ENCODE results near the gene NETO2. TPM values are rescaled to one million over a fixed set of nuclear protein-coding genes. Genes with fewer than 3 reads are reported as not detected.

NETO2 gene
- total and polyA plus RNA-seq, 2 of the 13 experiments (the other 11 are each of a cell fraction or from before 2014, with no cell fraction given), result 8.2 to 13.5 TPM

- no peak for TF ChIP-seq GATAD2A (CRISPR knock-in tag; IDR thresholded peaks at IDR 0.05)
- TF ChIP-seq NFAT5 (CRISPR knock-in tag; IDR thresholded peaks at IDR 0.05), result no peak
- 0 out of 2 replicates have a peak, but pooled peaks have one; percentile 78 for TF ChIP-seq ZNF674 (CRISPR knock-in tag; IDR thresholded peaks at IDR 0.05; ENCODE audit: low read depth)
- no peak for TF ChIP-seq ZNF30 (CRISPR knock-in tag; IDR thresholded peaks at IDR 0.05)
- TF ChIP-seq ETV5 (CRISPR knock-in tag; IDR thresholded peaks at IDR 0.05; ENCODE audit: borderline replicate concordance), result no peak
Observed at GRCh38 chr16:47142821-47143676, 696 bp downstream of the NETO2 start (continued).

- WGBS (ENCODE audit: low lambda C conversion rate), result 1% methylated on average over 8 of the region's 8 CpGs
- H3K4me3 ChIP-seq (replicated peaks in 1 of 3; ENCODE audit: insufficient read depth in 1 of 3, low read depth in 2 of 3, low read length in 3 of 3), result peak overlapping the region; percentile 64 to 75 (median 67)
- no peaks in the 10 kb centered on the region for H3K9me3 ChIP-seq (ENCODE audit: low read length)
- FAIRE-seq (no peak), DNase-seq (ENCODE audit: low spot score) (no peak), ATAC-seq (no peak)
- no peak overlapping the region for H2AFZ ChIP-seq (ENCODE audit: low read length)
- H4K20me1 ChIP-seq (ENCODE audit: insufficient read depth, low read length), result no peaks in the 10 kb centered on the region
- H3K36me3 ChIP-seq (replicated peaks in 1 of 2; ENCODE audit: control insufficient read depth in 1 of 2, insufficient read depth in 2 of 2, low read length in 2 of 2), result no peaks in the 10 kb centered on the region
- peak overlapping the region; percentile 91 for H3K4me2 ChIP-seq (ENCODE audit: low read depth, low read length)
- BruUV-seq (replicated peaks), result no TSS peak
- intact Hi-C loops (cut with micrococcal nuclease; ENCODE audit: unreplicated experiment), result loop anchor here (1.0 to 5.0 kb wide), 7 partner anchors 90 to 1014 kb away; partner anchors contain the start of genes ITFG1 and PHKB
- no peak overlapping the region for H3K27ac ChIP-seq (ENCODE audit: extremely low read length, insufficient read depth, low read length)
- in situ Hi-C loops (cut with HindIII; ENCODE audit: extremely low pct_ligation_motif_present, low pct_unique_long_range_greater_than_20kb), result loop anchor here (5.0 to 10.0 kb wide), 3 partner anchors 105 to 1020 kb away; no protein-coding TSS in a partner anchor
- H3K79me2 ChIP-seq (ENCODE audit: insufficient read depth, low read length), result no peaks in the 10 kb centered on the region
- H3K9ac ChIP-seq (ENCODE audit: insufficient read depth, low read depth, low read length), result peak overlapping the region; percentile 28; the same call in 1 of the 2 replicates
- ChIA-PET CTCF (ENCODE audit: low intra/inter-chr PET ratio, low total read pairs) (interaction anchor here (1.2 to 3.0 kb wide), 8 partner anchors 20 to 1014 kb away, joined by 4 to 24 read pairs (median 13); no protein-coding TSS in a partner anchor), POLR2A (interaction anchor here (1.5 kb wide), 1 partner anchor 169 kb away, joined by 5 read pairs; the partner anchor contains the start of gene DNAJA2)
- H3K27me3 ChIP-seq (ENCODE audit: control insufficient read depth in 1 of 2, insufficient read depth in 2 of 2, low read length in 2 of 2), result peaks cover 1 to 26% of the 10 kb centered on the region in 2 experiments; a peak in 3 of 5 replicates
- peaks cover 21% of the 10 kb centered on the region for H3K4me1 ChIP-seq (ENCODE audit: insufficient read depth, low read length)
- TF ChIP-seq ZNF674 (CRISPR knock-in tag; IDR thresholded peaks at IDR 0.05; ENCODE audit: low read depth), result 0 out of 2 replicates have a peak, but pooled peaks have one; percentile 9
- TF ChIP-seq JARID2 (CRISPR knock-in tag; IDR thresholded peaks at IDR 0.05; ENCODE audit: insufficient replicate concordance), result no peak
- no peak for TF ChIP-seq SP2 (CRISPR knock-in tag; IDR thresholded peaks at IDR 0.05)
- TF ChIP-seq MAF1 (CRISPR knock-in tag; IDR thresholded peaks at IDR 0.05; ENCODE audit: borderline replicate concordance), result no peak
- no peak for TF ChIP-seq ZNF652 (CRISPR knock-in tag; IDR thresholded peaks at IDR 0.05; ENCODE audit: borderline replicate concordance, low read depth)
- no peak for TF ChIP-seq ZNF691 (CRISPR knock-in tag; IDR thresholded peaks at IDR 0.05; ENCODE audit: borderline replicate concordance, low read depth)
- no peak for TF ChIP-seq ELF4 (CRISPR knock-in tag; IDR thresholded peaks at IDR 0.05; ENCODE audit: borderline replicate concordance)
- TF ChIP-seq ZNF891 (CRISPR knock-in tag; IDR thresholded peaks at IDR 0.05), result no peak
- peak; percentile 24; the same call in 1 of the 2 replicates for TF ChIP-seq HDAC1 (CRISPR knock-in tag; IDR thresholded peaks at IDR 0.05)
- no peak for TF ChIP-seq IKZF5 (CRISPR knock-in tag; IDR thresholded peaks at IDR 0.05)
Observed at GRCh38 chr16:47142486-47142820, 1.3 kb downstream of the NETO2 start.

Measured in HepG2 (cell line).